ENCODE results near the gene CACNA2D3. TPM values are rescaled to one million over a fixed set of nuclear protein-coding genes. Genes with fewer than 3 reads are reported as not detected.
A peak's percentile ranks its signal among the peaks of the same experiment; 100 is the strongest.

Gene CACNA2D3
- total RNA-seq, 1 donor from 2014 or later, result 17.2 TPM

GRCh38 chr3:54507876-54508460 lies 385.6 kb downstream of the CACNA2D3 start:
- Histone ChIP-seq H3K4me1 (no peaks in the 10 kb centered on the region), H3K27me3 (no peaks in the 10 kb centered on the region), H3K4me3 (no peak overlapping the region), H3K36me3 (no peaks in the 10 kb centered on the region), H3K27ac (no peak overlapping the region), H3K9me3 (no peaks in the 10 kb centered on the region)
- peak in 1 of 2 donors; percentile 72 for DNase-seq (ENCODE audit: extremely low spot score in 2 of 2)
- TF ChIP-seq, protein P1, sequence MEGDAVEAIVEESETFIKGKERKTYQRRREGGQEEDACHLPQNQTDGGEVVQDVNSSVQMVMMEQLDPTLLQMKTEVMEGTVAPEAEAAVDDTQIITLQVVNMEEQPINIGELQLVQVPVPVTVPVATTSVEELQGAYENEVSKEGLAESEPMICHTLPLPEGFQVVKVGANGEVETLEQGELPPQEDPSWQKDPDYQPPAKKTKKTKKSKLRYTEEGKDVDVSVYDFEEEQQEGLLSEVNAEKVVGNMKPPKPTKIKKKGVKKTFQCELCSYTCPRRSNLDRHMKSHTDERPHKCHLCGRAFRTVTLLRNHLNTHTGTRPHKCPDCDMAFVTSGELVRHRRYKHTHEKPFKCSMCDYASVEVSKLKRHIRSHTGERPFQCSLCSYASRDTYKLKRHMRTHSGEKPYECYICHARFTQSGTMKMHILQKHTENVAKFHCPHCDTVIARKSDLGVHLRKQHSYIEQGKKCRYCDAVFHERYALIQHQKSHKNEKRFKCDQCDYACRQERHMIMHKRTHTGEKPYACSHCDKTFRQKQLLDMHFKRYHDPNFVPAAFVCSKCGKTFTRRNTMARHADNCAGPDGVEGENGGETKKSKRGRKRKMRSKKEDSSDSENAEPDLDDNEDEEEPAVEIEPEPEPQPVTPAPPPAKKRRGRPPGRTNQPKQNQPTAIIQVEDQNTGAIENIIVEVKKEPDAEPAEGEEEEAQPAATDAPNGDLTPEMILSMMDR (IDR thresholded peaks at IDR 0.05), result no peak
- TF ChIP-seq POLR2AphosphoS5 (IDR thresholded peaks at IDR 0.05; ENCODE audit: insufficient read depth in 1 of 2, low read depth in 1 of 2), result no peak
- TF ChIP-seq POLR2A (IDR thresholded peaks at IDR 0.05), result no peak
- intact Hi-C loops (cut with DNase I), result no loop called here

- Histone ChIP-seq H3K4me3 (no peak overlapping the region), H3K36me3 (no peaks in the 10 kb centered on the region), H3K27me3 (no peaks in the 10 kb centered on the region), H3K4me1 (no peaks in the 10 kb centered on the region), H3K9me3 (no peaks in the 10 kb centered on the region), H3K27ac (no peak overlapping the region)
- TF ChIP-seq POLR2AphosphoS5 (IDR thresholded peaks at IDR 0.05; ENCODE audit: insufficient read depth in 1 of 2, low read depth in 1 of 2) (no peak), POLR2A (IDR thresholded peaks at IDR 0.05) (no peak)
- TF ChIP-seq, protein P1 (IDR thresholded peaks at IDR 0.05), result no peak
- DNase-seq (ENCODE audit: extremely low spot score in 2 of 2), result peak; percentile 72 to 81
- intact Hi-C loops (cut with DNase I), result no loop called here
Measured at GRCh38 chr3:54510506-54510905, 388.2 kb downstream of the CACNA2D3 start.

DNA sequence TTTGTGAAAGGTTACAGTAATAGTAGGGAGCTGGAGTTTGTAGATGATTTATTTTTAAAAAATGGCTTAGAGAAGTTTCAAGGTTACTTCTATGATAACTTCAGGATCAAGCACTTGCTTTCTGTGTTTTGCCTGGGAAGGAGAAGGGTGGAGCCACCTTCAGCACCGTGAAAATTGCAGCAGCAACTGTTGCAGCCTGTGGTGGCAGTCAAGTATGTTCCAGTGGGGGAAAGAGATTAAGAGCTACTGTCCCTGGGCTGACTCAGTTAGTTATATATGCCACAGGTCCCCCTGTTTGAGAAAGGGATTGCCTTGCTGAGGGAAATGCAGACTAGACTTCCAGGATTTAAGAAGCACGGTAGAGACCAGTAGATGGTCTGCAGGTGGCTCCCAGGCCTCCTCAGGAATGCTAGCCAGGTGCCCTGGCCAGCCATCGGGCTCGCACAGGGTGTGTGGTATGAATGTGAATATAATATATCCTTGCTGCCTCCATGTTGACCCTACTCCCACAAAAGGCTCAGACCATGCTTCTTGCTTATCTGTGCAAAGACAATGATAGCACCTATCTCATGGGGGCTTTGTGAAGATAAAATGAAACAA lies 389.5 kb downstream of the CACNA2D3 start:
- H3K9me3 ChIP-seq, result no peaks in the 10 kb centered on the region
- no peak overlapping the region for H3K4me3 ChIP-seq
- no peaks in the 10 kb centered on the region for H3K4me1 ChIP-seq
- TF ChIP-seq, protein P1 (IDR thresholded peaks at IDR 0.05), result no peak
- TF ChIP-seq POLR2AphosphoS5 (IDR thresholded peaks at IDR 0.05; ENCODE audit: insufficient read depth in 1 of 2, low read depth in 1 of 2) (no peak), POLR2A (IDR thresholded peaks at IDR 0.05) (no peak)
- no peak overlapping the region for H3K27ac ChIP-seq
- intact Hi-C loops (cut with DNase I), result no loop called here
- no peaks in the 10 kb centered on the region for H3K36me3 ChIP-seq
- DNase-seq (ENCODE audit: extremely low spot score in 2 of 2), result peak; percentile 19 to 67
- H3K27me3 ChIP-seq, result no peaks in the 10 kb centered on the region

- H3K27ac ChIP-seq, result no peak overlapping the region
- H3K4me3 ChIP-seq, result no peak overlapping the region
- H3K36me3 ChIP-seq, result no peaks in the 10 kb centered on the region
- no peaks in the 10 kb centered on the region for H3K9me3 ChIP-seq
- H3K27me3 ChIP-seq, result no peaks in the 10 kb centered on the region
- H3K4me1 ChIP-seq, result no peaks in the 10 kb centered on the region
- no peak for DNase-seq (ENCODE audit: extremely low spot score in 2 of 2)
- intact Hi-C loops (cut with DNase I), result no loop called here
- TF ChIP-seq, protein P1 (IDR thresholded peaks at IDR 0.05), result no peak
- TF ChIP-seq POLR2AphosphoS5 (IDR thresholded peaks at IDR 0.05; ENCODE audit: insufficient read depth in 1 of 2, low read depth in 1 of 2) (no peak), POLR2A (IDR thresholded peaks at IDR 0.05) (no peak)
Measured at GRCh38 chr3:54514006-54514405, 391.7 kb downstream of the CACNA2D3 start.

DNA sequence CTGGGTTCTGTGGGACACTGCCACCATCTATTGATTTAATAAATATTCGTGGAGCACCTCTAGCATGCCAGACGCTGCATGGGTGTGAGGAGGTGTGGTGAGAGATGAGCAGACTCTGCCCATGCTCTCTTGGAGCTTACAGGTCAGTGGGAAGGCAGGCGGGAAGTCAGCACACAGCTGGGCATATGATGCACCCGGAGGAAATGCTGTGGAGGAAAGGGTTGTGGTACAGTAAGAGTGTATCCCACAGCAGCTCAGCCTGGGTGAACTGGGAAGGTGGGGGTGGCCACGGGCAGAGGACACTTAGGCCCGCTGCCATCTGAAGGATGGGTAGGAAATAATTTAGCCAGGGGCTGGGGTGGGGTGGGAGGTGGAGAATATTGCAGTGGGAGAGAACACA lies 392.1 kb downstream of the CACNA2D3 start:
- TF ChIP-seq POLR2A (IDR thresholded peaks at IDR 0.05) (no peak), POLR2AphosphoS5 (IDR thresholded peaks at IDR 0.05; ENCODE audit: insufficient read depth in 1 of 2, low read depth in 1 of 2) (no peak)
- TF ChIP-seq, protein P1 (IDR thresholded peaks at IDR 0.05), result no peak
- H3K4me3 ChIP-seq, result no peak overlapping the region
- no peaks in the 10 kb centered on the region for H3K4me1 ChIP-seq
- no peaks in the 10 kb centered on the region for H3K9me3 ChIP-seq
- intact Hi-C loops (cut with DNase I), result no loop called here
- no peaks in the 10 kb centered on the region for H3K36me3 ChIP-seq
- DNase-seq (ENCODE audit: extremely low spot score in 2 of 2), result peak; percentile 54 to 89
- H3K27ac ChIP-seq, result no peak overlapping the region
- no peaks in the 10 kb centered on the region for H3K27me3 ChIP-seq
